MCF 10A (cell line): ENCODE data around the gene SERPINB10. TPM values are rescaled to one million over a fixed set of nuclear protein-coding genes. Genes with fewer than 3 reads are reported as not detected.

Experiments used
- BruUV-seq: library from RNA; stranded (reverse); fragments of 400-500 nt; replicated peaks from 2 replicates; lab custom pipeline; 2021; lab: Mats Ljungman, UMichigan
- CTCF ChIA-PET: fragments of 300-600 bp; sonication (Branson Sonifier 250); formaldehyde crosslinking; extraction: SDS; loops from one replicate; lab custom pipeline; 2021; ENCODE audit warnings: antibody characterized with exemption, inconsistent platforms; lab: Yijun Ruan, JAX
- POLR2A ChIA-PET: fragments of 300-600, 350-650 bp; sonication (Branson Sonifier 250); formaldehyde crosslinking; extraction: SDS; loops from one replicate; lab custom pipeline; 2020; ENCODE audit warnings: antibody characterized with exemption, inconsistent platforms; lab: Yijun Ruan, JAX
- DNase-seq: peaks from one replicate; pipeline ENCODE4 v3.0.0-alpha.2; 2018; ENCODE audit not compliant: unreplicated experiment
- H3K27ac Mint-ChIP-seq: one replicate; pipeline ENCODE4 v1.8.0; 2022; ENCODE audit warnings: mild to moderate bottlenecking, low read depth, mixed read lengths; ENCODE audit not compliant: unreplicated experiment
- H3K27me3 Mint-ChIP-seq: one replicate; pipeline ENCODE4 v1.8.0; 2022; ENCODE audit warnings: mixed read lengths; ENCODE audit not compliant: insufficient read depth, unreplicated experiment
- H3K36me3 Mint-ChIP-seq: one replicate; pipeline ENCODE4 v1.8.0; 2022; ENCODE audit warnings: mild to moderate bottlenecking, moderate library complexity, mixed read lengths; ENCODE audit not compliant: insufficient read depth, unreplicated experiment
- H3K4me1 Mint-ChIP-seq: one replicate; pipeline ENCODE4 v1.8.0; 2022; ENCODE audit warnings: mixed read lengths; ENCODE audit not compliant: insufficient read depth, unreplicated experiment
- H3K4me3 Mint-ChIP-seq: one replicate; pipeline ENCODE4 v1.8.0; 2022; ENCODE audit warnings: mild to moderate bottlenecking, moderate library complexity, mixed read lengths; ENCODE audit not compliant: unreplicated experiment
- H3K9me3 Mint-ChIP-seq: one replicate; pipeline ENCODE4 v1.8.0; 2022; ENCODE audit warnings: mixed read lengths; ENCODE audit not compliant: unreplicated experiment
- CTCF ChIP-seq: fragments of 200-600 bp; IDR thresholded peaks from one replicate; pipeline ENCODE4 v1.8.0; 2022; ENCODE audit warnings: antibody characterized with exemption, mild to moderate bottlenecking; ENCODE audit not compliant: unreplicated experiment
- intact Hi-C: fragments of 100-400 bp; cut with micrococcal nuclease; formaldehyde crosslinking; loops from 2 replicates; pipeline ENCODE4 v1.14.1; 2022
- total RNA-seq: library from RNA; stranded (reverse); gene quantifications from 2 replicates; pipeline ENCODE4 v1.2.3, GENCODE V29; 2022

The SERPINB10 gene
- total RNA-seq, 1 experiment from 2014 or later: not detected

GRCh38 chr18:63975628-63976027 lies 67.9 kb downstream of the SERPINB10 start:
- POLR2A ChIA-PET: interaction anchor here (1.2 to 4.1 kb wide), 2 partner anchors 12 to 117 kb away, joined by 3 to 30 read pairs; no protein-coding TSS in a partner anchor
- Mint-ChIP-seq H3K4me1 (peaks cover 35% of the 10 kb centered on the region), H3K27me3 (no peaks in the 10 kb centered on the region), H3K4me3 (no peak overlapping the region), H3K27ac (peak overlapping the region; percentile 76), H3K9me3 (no peaks in the 10 kb centered on the region), H3K36me3 (peaks cover 6% of the 10 kb centered on the region)
- BruUV-seq: no TSS peak
- CTCF ChIA-PET: interaction anchor here (0.6 to 5.9 kb wide), 19 partner anchors 8 to 519 kb away, joined by 3 to 77 read pairs (median 4); no protein-coding TSS in a partner anchor
- no peak for DNase-seq
- intact Hi-C loops: no loop called here
- no peak for TF ChIP-seq CTCF

- TF ChIP-seq CTCF: no peak
- Mint-ChIP-seq H3K4me3 (no peak overlapping the region), H3K9me3 (no peaks in the 10 kb centered on the region), H3K4me1 (peaks cover 21% of the 10 kb centered on the region), H3K36me3 (peaks cover 13% of the 10 kb centered on the region), H3K27ac (no peak overlapping the region), H3K27me3 (no peaks in the 10 kb centered on the region)
- no TSS peak for BruUV-seq
- ChIA-PET CTCF (interaction anchor here (1.1 to 5.9 kb wide), 6 partner anchors 8 to 465 kb away, joined by 3 to 77 read pairs (median 6); no protein-coding TSS in a partner anchor), POLR2A (interaction anchor here (4.1 kb wide), 1 partner anchor 14 kb away, joined by 30 read pairs; no protein-coding TSS in a partner anchor)
- intact Hi-C loops: no loop called here
- DNase-seq: no peak
These were observed 69.3 kb downstream of the SERPINB10 start for GRCh38 chr18:63977040-63977439.

GRCh38 chr18:63979409-63979920 lies 71.7 kb downstream of the SERPINB10 start:
- H3K9me3 Mint-ChIP-seq: no peaks in the 10 kb centered on the region
- peaks cover 19% of the 10 kb centered on the region for H3K4me1 Mint-ChIP-seq
- peak; percentile 62 for DNase-seq
- H3K27me3 Mint-ChIP-seq: no peaks in the 10 kb centered on the region
- H3K36me3 Mint-ChIP-seq: peaks cover 29% of the 10 kb centered on the region
- CTCF ChIA-PET: interaction anchor here (0.7 to 1.9 kb wide), 10 partner anchors 15 to 461 kb away, joined by 3 to 13 read pairs (median 4); no protein-coding TSS in a partner anchor
- peak overlapping the region; percentile 46 for H3K27ac Mint-ChIP-seq
- POLR2A ChIA-PET: interaction anchor here (0.8 kb wide), 1 partner anchor 16 kb away, joined by 3 read pairs; no protein-coding TSS in a partner anchor
- TF ChIP-seq CTCF: peak; percentile 74
- BruUV-seq: no TSS peak
- intact Hi-C loops: loop anchor here (1.0 to 2.0 kb wide), 2 partner anchors 16 to 129 kb away; no protein-coding TSS in a partner anchor
- peak overlapping the region; percentile 19 for H3K4me3 Mint-ChIP-seq

- no peak overlapping the region for H3K4me3 Mint-ChIP-seq
- no TSS peak for BruUV-seq
- no peak for DNase-seq
- ChIA-PET CTCF (interaction anchor here (0.5 to 1.9 kb wide), 11 partner anchors 16 to 462 kb away, joined by 3 to 13 read pairs (median 3); no protein-coding TSS in a partner anchor), POLR2A (interaction anchor here (0.8 to 1.0 kb wide), 2 partner anchors 10 to 17 kb away, joined by 3 to 4 read pairs; partner anchors contain the start of gene SERPINB8)
- intact Hi-C loops: no loop called here
- H3K36me3 Mint-ChIP-seq: peaks cover 30% of the 10 kb centered on the region
- peaks cover 13% of the 10 kb centered on the region for H3K4me1 Mint-ChIP-seq
- no peaks in the 10 kb centered on the region for H3K9me3 Mint-ChIP-seq
- no peak for TF ChIP-seq CTCF
- peak overlapping the region; percentile 46 for H3K27ac Mint-ChIP-seq
- H3K27me3 Mint-ChIP-seq: no peaks in the 10 kb centered on the region
These were observed 72.3 kb downstream of the SERPINB10 start for GRCh38 chr18:63980027-63980426.
